HG02884 (cell line): ENCODE measurements around the gene SLX1A.
"Not testable (repeated sequence)": the region's sequence is repeated elsewhere in the genome, so short reads cannot be mapped to it uniquely, and the experiment has no call there.

Experiments
- ATAC-seq: cut with Tn5 transposase; IDR thresholded peaks from one replicate; pipeline ENCODE4 v1.9.1; 2021; ENCODE audit warnings: mild to moderate bottlenecking, moderate library complexity; ENCODE audit not compliant: unreplicated experiment

Gene SLX1A

DNA sequence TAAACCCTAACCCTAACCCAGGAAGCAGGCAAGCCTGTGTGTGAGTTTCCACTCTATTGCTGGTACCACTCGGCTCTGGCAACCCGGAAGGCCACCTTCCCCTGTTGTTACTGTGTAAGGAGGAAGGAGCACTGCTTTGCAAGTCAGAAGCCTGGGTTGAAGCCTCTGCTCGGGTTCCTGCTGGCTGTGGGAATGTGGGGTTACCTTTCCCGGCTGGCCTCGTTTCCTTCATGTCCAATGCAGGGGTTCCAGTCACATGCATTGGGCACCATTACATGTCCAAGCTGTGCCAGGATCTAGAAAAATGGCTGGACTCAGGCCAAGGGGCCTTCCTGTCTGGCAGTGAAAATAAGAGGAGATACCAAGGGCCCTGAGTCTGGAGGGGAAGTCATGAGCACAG is 23.4 kb downstream of the SLX1A start:
- ATAC-seq, result not testable (repeated sequence)
